ENCODE results near the gene TOX2. TPM values are rescaled to one million over a fixed set of nuclear protein-coding genes. Genes with fewer than 3 reads are reported as not detected.
A peak's percentile ranks its signal among the peaks of the same experiment; 100 is the strongest.

Gene TOX2
- total RNA-seq, 2 donors from 2014 or later: 4.0 to 6.1 TPM

DNA sequence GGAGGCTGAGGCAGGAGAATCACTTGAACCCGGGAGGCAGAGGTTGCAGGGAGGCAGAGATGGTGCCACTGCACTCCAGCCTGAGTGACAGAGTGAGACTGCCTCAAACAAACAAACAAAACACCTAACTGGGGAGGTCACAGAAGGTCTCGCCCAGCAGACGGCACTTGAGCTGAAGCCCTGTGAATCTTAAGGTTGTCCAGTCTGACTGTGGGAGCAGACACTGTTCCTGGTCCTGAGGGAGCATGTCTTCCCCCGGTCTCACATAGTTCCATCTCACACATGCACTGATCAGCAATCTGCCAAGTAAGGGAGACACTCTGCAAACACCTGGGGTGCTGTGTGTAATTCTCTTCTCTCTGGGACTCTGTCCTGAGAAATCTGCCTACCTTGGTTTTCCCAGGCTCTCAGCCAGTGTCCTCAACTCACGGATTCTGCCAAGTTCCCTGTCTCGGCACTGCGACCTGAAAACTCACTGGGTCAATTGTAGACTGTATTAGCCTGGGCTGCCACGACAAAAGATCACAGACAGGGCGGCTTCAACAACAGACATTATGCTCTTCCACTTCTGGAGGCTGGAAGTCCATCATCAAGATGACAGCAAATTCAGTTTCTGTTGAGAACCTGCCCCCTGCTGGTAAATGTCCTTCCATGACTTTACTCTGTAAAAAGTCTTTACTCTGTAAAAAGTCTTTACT, 178.0 kb downstream of the TOX2 start:
- TF ChIP-seq CTCF (IDR thresholded peaks at IDR 0.05): peak; percentile 37
- Histone ChIP-seq H3K36me3 (no peaks in the 10 kb centered on the region), H3K9me3 (no peaks in the 10 kb centered on the region), H3K27me3 (no peaks in the 10 kb centered on the region), H3K4me1 (no peaks in the 10 kb centered on the region), H3K4me3 (no peak overlapping the region), H3K9ac (ENCODE audit: low read depth in 2 of 2, low read length in 2 of 2) (no peak overlapping the region), H3K27ac (no peak overlapping the region)
- intact Hi-C loops (cut with DNase I): loop anchor here (5.0 to 10.0 kb wide), 2 partner anchors 555 to 648 kb away; no protein-coding TSS in a partner anchor
- DNase-seq: peak; percentile 53

DNA sequence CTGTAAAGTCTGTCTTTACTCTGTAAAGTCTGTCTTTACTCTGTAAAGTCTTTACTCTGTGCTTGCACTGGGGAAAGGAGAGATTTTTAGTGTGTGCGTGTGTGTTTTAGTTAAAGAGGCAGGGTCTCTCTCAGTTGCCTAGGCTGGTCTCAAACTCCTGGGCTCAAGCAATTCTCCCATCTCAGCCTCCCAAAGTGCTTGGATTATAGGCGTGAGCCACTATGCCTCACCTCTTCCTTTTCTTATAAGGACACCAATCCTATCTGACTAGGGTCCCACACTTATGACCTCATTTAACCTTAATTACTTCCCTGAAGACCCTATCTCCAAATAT, 178.6 kb downstream of the TOX2 start:
- Histone ChIP-seq H3K27me3 (no peaks in the 10 kb centered on the region), H3K4me3 (no peak overlapping the region), H3K36me3 (no peaks in the 10 kb centered on the region), H3K27ac (no peak overlapping the region), H3K9me3 (no peaks in the 10 kb centered on the region), H3K9ac (ENCODE audit: low read depth in 2 of 2, low read length in 2 of 2) (no peak overlapping the region), H3K4me1 (no peaks in the 10 kb centered on the region)
- intact Hi-C loops (cut with DNase I): loop anchor here (5.0 to 10.0 kb wide), 2 partner anchors 556 to 648 kb away; no protein-coding TSS in a partner anchor
- no peak for TF ChIP-seq CTCF (IDR thresholded peaks at IDR 0.05)
- no peak for DNase-seq

- Histone ChIP-seq H3K9ac (ENCODE audit: low read depth in 2 of 2, low read length in 2 of 2) (no peak overlapping the region), H3K9me3 (no peaks in the 10 kb centered on the region), H3K27me3 (peaks cover 4% of the 10 kb centered on the region), H3K4me3 (no peak overlapping the region), H3K36me3 (no peaks in the 10 kb centered on the region), H3K4me1 (no peaks in the 10 kb centered on the region), H3K27ac (no peak overlapping the region)
- intact Hi-C loops (cut with DNase I): loop anchor here (10.0 kb wide), 1 partner anchor 651 kb away; no protein-coding TSS in a partner anchor
- no peak for TF ChIP-seq CTCF (IDR thresholded peaks at IDR 0.05)
- DNase-seq: no peak
Observed at GRCh38 chr20:44095831-44096230, 181.2 kb downstream of the TOX2 start.

DNA sequence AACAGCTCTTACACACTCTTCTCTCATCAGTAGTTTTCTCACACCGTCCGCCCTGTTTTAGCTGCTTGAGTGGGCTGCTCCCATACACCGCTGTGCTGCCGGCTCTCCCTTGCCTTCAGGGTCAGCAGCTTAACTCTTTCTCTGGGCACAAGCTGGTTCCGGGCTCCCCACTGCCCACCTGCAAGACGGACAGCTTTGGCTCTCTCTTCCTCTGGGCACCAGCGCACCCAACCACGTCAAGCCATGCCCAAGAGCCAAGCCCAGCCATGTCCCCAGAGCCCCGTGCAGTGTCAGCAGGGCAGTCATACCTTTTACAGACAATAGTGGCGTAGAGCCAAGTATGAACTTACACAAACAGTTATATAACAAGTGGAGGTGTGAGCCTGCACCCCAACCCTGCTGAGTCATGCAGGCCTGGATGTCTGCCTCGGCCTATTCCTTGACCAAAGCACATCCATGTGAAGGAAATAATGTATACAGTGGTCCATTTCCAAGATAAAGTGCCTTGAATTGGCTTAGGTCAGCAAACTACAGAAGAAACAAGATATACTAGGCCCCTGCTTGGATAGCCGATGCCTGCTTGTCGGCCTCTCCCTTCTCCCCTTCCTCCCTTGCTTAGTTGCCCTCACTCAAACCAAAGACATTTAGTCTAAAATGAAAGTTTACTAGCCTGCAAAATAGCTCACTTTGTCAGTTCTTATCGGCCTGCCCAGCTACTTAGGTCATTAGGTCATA, 183.0 kb downstream of the TOX2 start:
- Histone ChIP-seq H3K36me3 (no peaks in the 10 kb centered on the region), H3K9me3 (no peaks in the 10 kb centered on the region), H3K4me1 (no peaks in the 10 kb centered on the region), H3K27me3 (peaks cover 4% of the 10 kb centered on the region), H3K27ac (no peak overlapping the region), H3K9ac (ENCODE audit: low read depth in 2 of 2, low read length in 2 of 2) (no peak overlapping the region), H3K4me3 (no peak overlapping the region)
- no peak for DNase-seq
- TF ChIP-seq CTCF (IDR thresholded peaks at IDR 0.05): no peak
- intact Hi-C loops (cut with DNase I): loop anchor here (10.0 kb wide), 1 partner anchor 653 kb away; no protein-coding TSS in a partner anchor

GRCh38 chr20:44098256-44098630, 183.6 kb downstream of the TOX2 start:
- no peak for DNase-seq
- intact Hi-C loops (cut with DNase I): loop anchor here (10.0 kb wide), 1 partner anchor 653 kb away; no protein-coding TSS in a partner anchor
- Histone ChIP-seq H3K9ac (ENCODE audit: low read depth in 2 of 2, low read length in 2 of 2) (no peak overlapping the region), H3K36me3 (no peaks in the 10 kb centered on the region), H3K27me3 (peaks cover 4% of the 10 kb centered on the region), H3K9me3 (no peaks in the 10 kb centered on the region), H3K4me1 (no peaks in the 10 kb centered on the region), H3K27ac (no peak overlapping the region), H3K4me3 (no peak overlapping the region)
- TF ChIP-seq CTCF (IDR thresholded peaks at IDR 0.05): no peak
